HG03135 (cell line): ENCODE results near the gene FAM162B.
"Not testable (repeated sequence)": the region's sequence is repeated elsewhere in the genome, so short reads cannot be mapped to it uniquely, and the experiment has no call there.

ENCODE experiments used
- ATAC-seq: cut with Tn5 transposase; IDR thresholded peaks from one replicate; pipeline ENCODE4 v1.9.1; 2021; ENCODE audit warnings: mild to moderate bottlenecking, moderate library complexity; ENCODE audit not compliant: unreplicated experiment

Gene FAM162B

GRCh38 chr6:116764961-116765841 is at the start of gene FAM162B:
Gene FAM162B, minus strand, starts transcription at chr6:116765719. Its CDS starts 143 bp downstream, at chr6:116765576.
- ATAC-seq = peak; percentile 46

GRCh38 chr6:116812051-116812650 is 46.6 kb upstream of the FAM162B start:
- no peak for ATAC-seq

- ATAC-seq = no peak
Measured at GRCh38 chr6:116801971-116802370, 36.5 kb upstream of the FAM162B start.

GRCh38 chr6:116799945-116800344 is 34.4 kb upstream of the FAM162B start:
- no peak for ATAC-seq

GRCh38 chr6:116797585-116797984 is 32.1 kb upstream of the FAM162B start:
- no peak for ATAC-seq

- no peak for ATAC-seq
Measured at GRCh38 chr6:116793224-116793623, 27.7 kb upstream of the FAM162B start.

GRCh38 chr6:116783852-116784251 is 18.3 kb upstream of the FAM162B start:
- no peak for ATAC-seq

GRCh38 chr6:116779573-116780164 is 14.2 kb upstream of the FAM162B start:
- no peak for ATAC-seq

- ATAC-seq = no peak
Measured at GRCh38 chr6:116773886-116774285, 8.4 kb upstream of the FAM162B start.

- no peak for ATAC-seq
Measured at GRCh38 chr6:116772450-116772849, 6.9 kb upstream of the FAM162B start.

- no peak for ATAC-seq
Measured at GRCh38 chr6:116767715-116768114, 2.2 kb upstream of the FAM162B start.

- no peak for ATAC-seq
Measured at GRCh38 chr6:116766506-116767176, 1.1 kb upstream of the FAM162B start.

- ATAC-seq = no peak
Measured at GRCh38 chr6:116764629-116764960, 924 bp downstream of the FAM162B start.

- ATAC-seq = no peak
Measured at GRCh38 chr6:116763906-116764628, 1.5 kb downstream of the FAM162B start.

- ATAC-seq = no peak
Measured at GRCh38 chr6:116763048-116763447, 2.5 kb downstream of the FAM162B start.

GRCh38 chr6:116762235-116762634 is 3.3 kb downstream of the FAM162B start:
- ATAC-seq = no peak

GRCh38 chr6:116761779-116762178 is 3.7 kb downstream of the FAM162B start:
- no peak for ATAC-seq

- no peak for ATAC-seq
Measured at GRCh38 chr6:116745176-116745575, 20.3 kb downstream of the FAM162B start.

GRCh38 chr6:116741571-116741970 is 23.9 kb downstream of the FAM162B start:
- no peak for ATAC-seq

GRCh38 chr6:116740486-116740885 is 25.0 kb downstream of the FAM162B start:
- not testable (repeated sequence) for ATAC-seq

- no peak for ATAC-seq
Measured at GRCh38 chr6:116737004-116737403, 28.5 kb downstream of the FAM162B start.
